A549 (cell line): ENCODE results near the gene METTL6. TPM values are rescaled to one million over a fixed set of nuclear protein-coding genes. Genes with fewer than 3 reads are reported as not detected.
"Not testable (repeated sequence)": the region's sequence is repeated elsewhere in the genome, so short reads cannot be mapped to it uniquely, and the experiment has no call there.

ENCODE experiments used
- ATAC-seq, 2 experiments: fragments of 200-7000 bp in 1 of 2; fragments of >200 bp in 1 of 2; cut with Nextera tagmentation in 1 of 2; cut with Tn5 transposase in 1 of 2; 3 replicates each; pipeline versions ENCODE4 v1.8.0 to v1.9.1; 2018 to 2020; ENCODE audit warnings: mild to moderate bottlenecking in 1 of 2, moderate library complexity in 1 of 2
- CTCF ChIA-PET: fragments of 300-600 bp; sonication (Branson Sonifier 250); formaldehyde crosslinking; extraction: SDS; loops from one replicate; lab custom pipeline; 2021; ENCODE audit warnings: antibody characterized with exemption, inconsistent platforms; lab: Yijun Ruan, JAX
- POLR2A ChIA-PET: fragments of 350-600 bp; formaldehyde crosslinking; extraction: SDS; loops from one replicate; lab custom pipeline; 2021; ENCODE audit warnings: antibody characterized with exemption, inconsistent platforms; lab: Yijun Ruan, JAX
- DNase-seq, 2 experiments: peaks; one replicate each; pipeline versions ENCODE4 v3.0.0 to v3.0.0-alpha.2; 2011 to 2016; ENCODE audit warnings: low read depth in 1 of 2, low spot score in 1 of 2
- FAIRE-seq: peaks from 2 replicates; lab custom pipeline; 2011; peaks lifted over from hg19 to GRCh38; lab: Jason Lieb, UNC
- H3K27ac ChIP-seq, 2 experiments: fragments of >200 bp; sonication (Bioruptor Twin); formaldehyde crosslinking; 3 replicates each; pipeline ENCODE4 v1.5.1; 2016 to 2017
- H3K4me1 ChIP-seq: fragments of >200 bp; sonication (Bioruptor Twin); formaldehyde crosslinking; 3 replicates; pipeline ENCODE4 v1.6.1; 2016
- H3K4me2 ChIP-seq: fragments of >200 bp; sonication (Bioruptor Twin); formaldehyde crosslinking; 3 replicates; pipeline ENCODE4 v1.6.1; 2016
- H3K4me3 ChIP-seq: fragments of >200 bp; sonication (Bioruptor Twin); formaldehyde crosslinking; 3 replicates; pipeline ENCODE4 v1.5.1; 2016
- H3K9me3 ChIP-seq: fragments of >200 bp; sonication (Bioruptor Twin); formaldehyde crosslinking; 3 replicates; pipeline ENCODE4 v1.6.1; 2016
- CBX8 ChIP-seq: fragments of 200-600 bp; sonication (generic); IDR thresholded peaks from 2 replicates; pipeline ENCODE4 v1.6.1; 2016
- CEBPB ChIP-seq, 2 experiments: fragments of >200 bp in 1 of 2; sonication (Bioruptor Twin) in 1 of 2; formaldehyde crosslinking in 1 of 2; IDR thresholded peaks; 2 replicates each; pipeline ENCODE4 v1.6.1; 2012 to 2016
- CHD2 ChIP-seq: fragments of 150-350 bp; IDR thresholded peaks from 2 replicates; pipeline ENCODE4 v1.6.1; 2014; ENCODE audit warnings: low read length; ENCODE audit not compliant: partially characterized antibody
- FOSB ChIP-seq: fragments of 250-450 bp; sonication (Bioruptor Pico); IDR thresholded peaks from 2 replicates; pipeline ENCODE4 v1.5.0; 2020; ENCODE audit warnings: mild to moderate bottlenecking, moderate library complexity
- HMGXB4 ChIP-seq: fragments of 250-450 bp; sonication (Bioruptor Pico); IDR thresholded peaks from 2 replicates; pipeline ENCODE4 v1.5.0; 2021; ENCODE audit warnings: mild to moderate bottlenecking, moderate library complexity, borderline replicate concordance
- HOXA7 ChIP-seq: fragments of 250-450 bp; sonication (Bioruptor Pico); IDR thresholded peaks from 2 replicates; pipeline ENCODE4 v1.5.0; 2020; ENCODE audit warnings: mild to moderate bottlenecking, moderate library complexity
- HOXB13 ChIP-seq: fragments of 250-450 bp; sonication (Bioruptor Pico); IDR thresholded peaks from 2 replicates; pipeline ENCODE4 v1.5.0; 2020; ENCODE audit warnings: low read depth, mild to moderate bottlenecking, moderate library complexity
- KDM1A ChIP-seq: fragments of 200-600 bp; sonication (generic); IDR thresholded peaks from 2 replicates; pipeline ENCODE4 v1.6.1; 2016; ENCODE audit warnings: low read depth, mild to moderate bottlenecking
- MAZ ChIP-seq: fragments of 150-350 bp; IDR thresholded peaks from 2 replicates; pipeline ENCODE4 v1.6.1; 2014; ENCODE audit warnings: antibody characterized with exemption, low read depth, low read length, borderline replicate concordance
- NFE2L2 ChIP-seq: fragments of 150-350 bp; conservative IDR thresholded peaks from 2 replicates; pipeline ENCODE4 v1.6.1; 2014; ENCODE audit warnings: low read length
- NR3C1 ChIP-seq: fragments of >200 bp; sonication (Bioruptor Twin); formaldehyde crosslinking; IDR thresholded peaks from 3 replicates; pipeline ENCODE4 v1.6.1; 2017
- RARB ChIP-seq: fragments of 250-450 bp; sonication (Bioruptor Pico); IDR thresholded peaks from 2 replicates; pipeline ENCODE4 v1.8.0; 2021; ENCODE audit warnings: mild to moderate bottlenecking, moderate library complexity
- REST ChIP-seq: fragments of 200-600 bp; sonication (generic); IDR thresholded peaks from 2 replicates; pipeline ENCODE4 v1.6.1; 2016; ENCODE audit warnings: antibody characterized with exemption, mild to moderate bottlenecking, moderate library complexity
- RNF2 ChIP-seq: fragments of 200-600 bp; sonication (generic); IDR thresholded peaks from 2 replicates; pipeline ENCODE4 v1.6.1; 2016; ENCODE audit warnings: low read depth, mild to moderate bottlenecking, antibody characterized with exemption, moderate library complexity, borderline replicate concordance
- SREBF2 ChIP-seq: fragments of 450-650 bp; IDR thresholded peaks from 2 replicates; pipeline ENCODE4 v1.6.1; 2014; ENCODE audit warnings: mild to moderate bottlenecking, moderate library complexity
- TP53 ChIP-seq: fragments of 250-450 bp; sonication (Bioruptor Pico); IDR thresholded peaks from 2 replicates; pipeline ENCODE4 v1.5.0; 2021; ENCODE audit warnings: mild to moderate bottlenecking, moderate library complexity
- ZC3H11A ChIP-seq: fragments of 450-650 bp; IDR thresholded peaks from 2 replicates; pipeline ENCODE4 v1.6.1; 2014; ENCODE audit warnings: antibody characterized with exemption, mild to moderate bottlenecking
- ZSCAN20 ChIP-seq: fragments of 250-450 bp; sonication (Bioruptor Pico); IDR thresholded peaks from 2 replicates; pipeline ENCODE4 v1.8.0; 2022; ENCODE audit warnings: mild to moderate bottlenecking, moderate library complexity
- WGBS: methylation state at CpG from one replicate; pipeline ENCODE4 v1.1.6; 2017; ENCODE audit errors: missing lambda C conversion rate; 5-methylcytosine and 5-hydroxymethylcytosine counted together
- polyA plus RNA-seq, 4 experiments: library from polyadenylated mRNA; depleted of rRNA in 3 of 4; stranded (reverse); fragments of >200 nt; fragmentation: RNase III in 1 of 4; extraction: RNeasy Plus Mini Kit Qiagen cat#74134 plus additional on column Dnase treatment in 1 of 4; gene quantifications; 2 replicates in 3 of 4; 3 replicates in 1 of 4; pipeline ENCODE4 v1.2.3, GENCODE V29; 2011 to 2017
- TF ChIP-seq, protein P1 (sequence below): fragments of >200 bp; sonication (Bioruptor Twin); formaldehyde crosslinking; IDR thresholded peaks from 2 replicates; pipeline ENCODE4 v1.6.1; 2016
- TF ChIP-seq, protein P2 (sequence below): IDR thresholded peaks from 2 replicates; pipeline ENCODE4 v1.6.1; 2012

METTL6 gene
- polyA plus RNA-seq, 2 of the 4 experiments (the other 2 are of a cell fraction) = 29.6 to 42.7 TPM

DNA sequence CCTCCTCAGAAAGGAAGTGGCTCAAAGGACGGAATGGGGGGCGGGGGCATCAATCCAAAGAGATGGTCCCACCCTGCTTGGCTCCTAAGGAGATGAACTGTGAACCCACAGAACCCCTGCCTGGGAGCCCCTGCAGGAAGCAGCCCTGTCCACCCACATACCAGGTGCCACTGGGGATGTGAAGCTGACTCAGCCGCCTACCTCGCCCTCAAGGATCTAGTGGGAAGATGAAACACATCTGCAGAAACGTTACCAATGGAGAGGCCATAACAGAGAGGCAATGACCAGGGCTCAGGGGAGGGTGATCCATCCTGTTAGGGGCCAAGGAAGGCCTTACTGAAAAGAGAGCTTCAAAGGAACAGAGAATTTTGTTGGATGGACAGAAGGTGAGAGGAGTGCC, 35.1 kb upstream of the METTL6 start (continued):
- TF ChIP-seq CEBPB (IDR thresholded peaks at IDR 0.05) (no peak), HOXB13 (CRISPR knock-in tag) (no peak)

GRCh38 chr3:15460891-15461531, 33.7 kb upstream of the METTL6 start:
- POLR2A ChIA-PET = no interaction called here
- H3K4me3 ChIP-seq = no peak overlapping the region
- no peak for TF ChIP-seq HOXA7 (CRISPR knock-in tag)
- TF ChIP-seq, all 56 proteins: peak for 0
- Histone ChIP-seq H3K4me2 (no peak overlapping the region), H3K27ac (no peak overlapping the region), H3K4me1 (no peaks in the 10 kb centered on the region), H3K9me3 (no peaks in the 10 kb centered on the region)
- CTCF ChIA-PET = no interaction called here
- WGBS = 25% methylated on average over 4 of the region's 4 CpGs
- no peak for FAIRE-seq
- no peak for DNase-seq
- ATAC-seq = peak in 1 of 2 experiments; percentile 45; a peak in 4 of 6 replicates

DNA sequence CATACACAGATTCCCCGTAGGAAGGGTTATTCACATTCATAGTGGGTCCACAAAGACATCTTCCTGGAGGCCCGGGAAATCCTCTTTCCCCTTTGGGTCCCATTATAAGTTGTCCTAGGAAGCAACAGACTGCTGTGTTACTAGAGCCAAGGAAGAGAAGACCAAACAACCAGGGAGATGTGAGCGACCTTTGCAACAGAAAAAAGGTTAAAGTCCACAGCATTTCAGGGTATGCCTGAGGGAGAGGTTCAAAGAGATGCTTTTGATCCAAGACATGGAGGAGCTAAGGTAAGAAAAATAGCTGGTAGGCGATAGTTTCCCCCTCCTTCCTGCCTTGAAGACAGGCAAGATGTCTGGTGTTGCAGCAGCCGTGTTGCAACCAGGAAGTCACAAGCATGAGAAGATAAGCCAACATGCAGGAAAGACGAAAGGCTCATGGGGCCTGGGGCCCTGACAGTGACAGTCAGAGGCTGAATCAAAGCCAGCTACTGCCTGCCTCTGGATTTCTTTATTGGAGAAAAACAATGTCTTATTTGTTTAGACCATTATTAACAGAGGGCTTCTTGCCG, 31.0 kb upstream of the METTL6 start:
- CTCF ChIA-PET = interaction anchor here (0.7 kb wide), 1 partner anchor 475 kb away, joined by 3 read pairs; no protein-coding TSS in a partner anchor
- 73% methylated on average over 7 of the region's 7 CpGs for WGBS

DNA sequence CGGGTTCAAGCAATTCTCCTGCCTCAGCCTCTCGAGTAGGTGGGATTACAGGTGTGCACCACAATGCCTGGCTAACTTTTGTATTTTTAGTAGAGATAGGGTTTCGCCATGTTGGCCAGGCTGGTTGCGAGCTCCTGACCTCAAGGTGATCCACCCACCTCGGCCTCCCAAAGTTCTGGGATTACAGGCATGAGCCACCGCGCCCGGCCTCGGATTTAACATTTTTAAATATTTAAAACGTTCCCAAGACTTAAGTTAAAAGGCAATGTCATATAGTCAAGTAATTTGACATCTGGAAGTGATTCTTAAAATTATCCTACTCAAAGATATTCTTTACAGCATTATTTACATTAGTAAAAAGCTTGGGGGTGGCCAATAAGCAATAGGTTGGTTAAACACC, 29.6 kb upstream of the METTL6 start:
- DNase-seq, H3K4me1 ChIP-seq, FAIRE-seq, H3K4me2 ChIP-seq, H3K27ac ChIP-seq, ATAC-seq, POLR2A ChIA-PET, H3K4me3 ChIP-seq, H3K9me3 ChIP-seq, CTCF ChIA-PET: not testable (repeated sequence)
- 66% methylated on average over 10 of the region's 10 CpGs for WGBS

More for the DNA sequence above, 31.0 kb upstream of the METTL6 start:
- H3K27ac ChIP-seq = no peak overlapping the region
- no peaks in the 10 kb centered on the region for H3K4me1 ChIP-seq
- no peak for DNase-seq
- no peak overlapping the region for H3K4me3 ChIP-seq
- POLR2A ChIA-PET = no interaction called here
- no peak for FAIRE-seq
- no peak overlapping the region for H3K4me2 ChIP-seq
- TF ChIP-seq CEBPB (IDR thresholded peaks at IDR 0.05) (no peak), CBX8 (no peak), TP53 (CRISPR knock-in tag) (no peak)
- no peaks in the 10 kb centered on the region for H3K9me3 ChIP-seq
- no peak for ATAC-seq

DNA sequence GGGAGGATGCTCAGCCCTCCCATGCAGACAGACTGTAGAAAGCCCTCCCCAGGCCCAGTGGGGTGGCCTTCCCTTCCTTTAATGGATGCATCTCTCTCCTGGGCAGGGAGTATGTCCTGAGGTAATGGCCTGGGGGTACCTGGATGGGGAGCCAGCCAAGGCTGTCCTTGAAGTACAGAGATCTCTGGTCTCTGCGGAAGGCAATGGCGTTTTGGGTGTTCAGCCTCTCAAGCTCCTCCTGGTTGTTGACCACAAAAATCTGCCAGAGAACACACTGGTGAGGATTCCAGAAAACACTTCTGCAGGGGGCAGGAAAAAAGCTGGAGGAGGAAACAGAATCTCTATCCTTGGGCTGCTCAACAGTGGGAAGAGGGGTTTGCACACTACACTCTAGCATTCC, 29.0 kb upstream of the METTL6 start:
- no peak for DNase-seq
- WGBS = 96% methylated on average over 2 of the region's 2 CpGs
- FAIRE-seq = no peak
- no peak for ATAC-seq
- Histone ChIP-seq H3K4me2 (no peak overlapping the region), H3K9me3 (no peaks in the 10 kb centered on the region), H3K27ac (no peak overlapping the region), H3K4me3 (no peak overlapping the region), H3K4me1 (no peaks in the 10 kb centered on the region)
- ChIA-PET CTCF (interaction anchor here (1.7 kb wide), 1 partner anchor 254 kb away, joined by 4 read pairs; no protein-coding TSS in a partner anchor), POLR2A (no interaction called here)
- TF ChIP-seq NFE2L2 (no peak), KDM1A (no peak), SREBF2 (no peak), TP53 (CRISPR knock-in tag) (no peak), ZC3H11A (no peak), CBX8 (no peak), RNF2 (no peak), CHD2 (no peak), NR3C1 (no peak), HOXA7 (CRISPR knock-in tag) (no peak), MAZ (no peak), ZSCAN20 (no peak), HMGXB4 (CRISPR knock-in tag) (no peak), FOSB (no peak), REST (no peak), RARB (CRISPR knock-in tag) (no peak)
- TF ChIP-seq, protein P1, sequence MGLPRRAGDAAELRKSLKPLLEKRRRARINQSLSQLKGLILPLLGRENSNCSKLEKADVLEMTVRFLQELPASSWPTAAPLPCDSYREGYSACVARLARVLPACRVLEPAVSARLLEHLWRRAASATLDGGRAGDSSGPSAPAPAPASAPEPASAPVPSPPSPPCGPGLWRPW = no peak
- TF ChIP-seq, protein P2, sequence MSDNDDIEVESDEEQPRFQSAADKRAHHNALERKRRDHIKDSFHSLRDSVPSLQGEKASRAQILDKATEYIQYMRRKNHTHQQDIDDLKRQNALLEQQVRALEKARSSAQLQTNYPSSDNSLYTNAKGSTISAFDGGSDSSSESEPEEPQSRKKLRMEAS = no peak
